ENCODE data around the gene OPCML.

GRCh38 chr11:132658004-132658403 lies 874.3 kb downstream of the OPCML start:
- TF ChIP-seq POLR2A (IDR thresholded peaks at IDR 0.05) (no peak), CTCF (IDR thresholded peaks at IDR 0.05) (no peak)
